Measurements from ENCODE around the gene TNFSF8. TPM values are rescaled to one million over a fixed set of nuclear protein-coding genes. Genes with fewer than 3 reads are reported as not detected.

Gene TNFSF8
- total and polyA plus RNA-seq, 2 of the 8 experiments (the other 6 are each of a cell fraction or from before 2014, with no cell fraction given), result not detected

GRCh38 chr9:114957558-114957957 lies 27.2 kb upstream of the TNFSF8 start (continued):
- no peak for TF ChIP-seq CHD7 (IDR thresholded peaks at IDR 0.05; ENCODE audit: insufficient replicate concordance, low read length)
- TF ChIP-seq RXRA (IDR thresholded peaks at IDR 0.05; ENCODE audit: insufficient read depth, low read depth, low read length), result no peak
- TF ChIP-seq, protein P1, sequence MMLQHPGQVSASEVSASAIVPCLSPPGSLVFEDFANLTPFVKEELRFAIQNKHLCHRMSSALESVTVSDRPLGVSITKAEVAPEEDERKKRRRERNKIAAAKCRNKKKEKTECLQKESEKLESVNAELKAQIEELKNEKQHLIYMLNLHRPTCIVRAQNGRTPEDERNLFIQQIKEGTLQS (IDR thresholded peaks at IDR 0.05; ENCODE audit: insufficient read depth, low read depth, low read length), result no peak
- no peak for TF ChIP-seq ASH2L (IDR thresholded peaks at IDR 0.05; ENCODE audit: low read length)
- no peak for TF ChIP-seq EZH2 (IDR thresholded peaks at IDR 0.05; ENCODE audit: low read depth, low read length, severe bottlenecking)
- TF ChIP-seq SP1 (IDR thresholded peaks at IDR 0.05; ENCODE audit: low read depth, low read length), result no peak
- no peak for TF ChIP-seq POLR2AphosphoS5 (IDR thresholded peaks at IDR 0.05; ENCODE audit: low read depth, low read length)
- TF ChIP-seq MAX (IDR thresholded peaks at IDR 0.05), result no peak
- no peak for TF ChIP-seq BACH1 (IDR thresholded peaks at IDR 0.05; ENCODE audit: low read length)
- TF ChIP-seq SIRT6 (IDR thresholded peaks at IDR 0.05; ENCODE audit: low read length), result no peak
- TF ChIP-seq SUZ12 (IDR thresholded peaks at IDR 0.05; ENCODE audit: low read length), result no peak

Data from H1 (cell line).